ENCODE data around the gene FAM227A. TPM values are rescaled to one million over a fixed set of nuclear protein-coding genes. Genes with fewer than 3 reads are reported as not detected.

The FAM227A gene
- total and polyA plus RNA-seq, 4 donors, result 1.1 to 10.0 (median 6.0) TPM

DNA sequence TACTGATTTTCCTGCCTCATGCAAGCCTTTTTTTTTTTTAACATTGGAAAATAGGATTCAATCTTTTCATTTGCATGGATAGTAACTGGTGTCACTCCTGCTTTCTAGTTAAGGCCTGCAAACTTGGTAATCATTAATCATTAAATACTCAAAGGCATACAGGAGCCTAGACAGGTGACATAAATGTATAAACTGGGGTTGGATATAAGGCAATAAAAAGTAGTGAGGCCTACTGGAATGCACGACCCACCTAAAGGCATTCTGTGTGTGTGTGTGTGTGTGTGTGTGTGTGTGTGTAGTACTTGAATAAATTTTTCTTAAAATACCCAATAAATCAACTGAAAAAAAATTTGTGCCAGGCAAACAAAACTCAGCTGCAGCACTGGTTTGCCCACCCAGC lies 33.5 kb upstream of the FAM227A start:
- Histone ChIP-seq H3K4me1 (ENCODE audit: control insufficient read depth in 5 of 5, insufficient read depth in 5 of 5, low read length in 5 of 5) (peaks cover 0 to 4% (median 0%) of the 10 kb centered on the region in 5 donors), H3K27me3 (ENCODE audit: control insufficient read depth in 3 of 3, insufficient read depth in 3 of 3, low read length in 2 of 3) (no peaks in the 10 kb centered on the region), H3K4me3 (no peak overlapping the region), H3K9me3 (ENCODE audit: control insufficient read depth in 4 of 4, insufficient read depth in 3 of 4, low read length in 3 of 4) (no peaks in the 10 kb centered on the region), H3K27ac (ENCODE audit: low read depth in 1 of 2, low read length in 1 of 2) (no peak overlapping the region), H3K9ac (ENCODE audit: insufficient read depth in 1 of 2, low read length in 2 of 2) (no peak overlapping the region), H3K36me3 (ENCODE audit: control insufficient read depth in 4 of 4, insufficient read depth in 4 of 4, low read length in 4 of 4) (peaks cover 11 to 44% (median 29%) of the 10 kb centered on the region in 4 donors)
- ATAC-seq (ENCODE audit: insufficient read depth, low FRiP score), result no peak
- TF ChIP-seq, protein P1, sequence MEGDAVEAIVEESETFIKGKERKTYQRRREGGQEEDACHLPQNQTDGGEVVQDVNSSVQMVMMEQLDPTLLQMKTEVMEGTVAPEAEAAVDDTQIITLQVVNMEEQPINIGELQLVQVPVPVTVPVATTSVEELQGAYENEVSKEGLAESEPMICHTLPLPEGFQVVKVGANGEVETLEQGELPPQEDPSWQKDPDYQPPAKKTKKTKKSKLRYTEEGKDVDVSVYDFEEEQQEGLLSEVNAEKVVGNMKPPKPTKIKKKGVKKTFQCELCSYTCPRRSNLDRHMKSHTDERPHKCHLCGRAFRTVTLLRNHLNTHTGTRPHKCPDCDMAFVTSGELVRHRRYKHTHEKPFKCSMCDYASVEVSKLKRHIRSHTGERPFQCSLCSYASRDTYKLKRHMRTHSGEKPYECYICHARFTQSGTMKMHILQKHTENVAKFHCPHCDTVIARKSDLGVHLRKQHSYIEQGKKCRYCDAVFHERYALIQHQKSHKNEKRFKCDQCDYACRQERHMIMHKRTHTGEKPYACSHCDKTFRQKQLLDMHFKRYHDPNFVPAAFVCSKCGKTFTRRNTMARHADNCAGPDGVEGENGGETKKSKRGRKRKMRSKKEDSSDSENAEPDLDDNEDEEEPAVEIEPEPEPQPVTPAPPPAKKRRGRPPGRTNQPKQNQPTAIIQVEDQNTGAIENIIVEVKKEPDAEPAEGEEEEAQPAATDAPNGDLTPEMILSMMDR (IDR thresholded peaks at IDR 0.05; ENCODE audit: control extremely low read depth, extremely low read depth), result no peak
- 65 to 96% methylated on average over 1 of the region's 1 CpG for WGBS, 2 donors
- DNase-seq, result no peak

DNA sequence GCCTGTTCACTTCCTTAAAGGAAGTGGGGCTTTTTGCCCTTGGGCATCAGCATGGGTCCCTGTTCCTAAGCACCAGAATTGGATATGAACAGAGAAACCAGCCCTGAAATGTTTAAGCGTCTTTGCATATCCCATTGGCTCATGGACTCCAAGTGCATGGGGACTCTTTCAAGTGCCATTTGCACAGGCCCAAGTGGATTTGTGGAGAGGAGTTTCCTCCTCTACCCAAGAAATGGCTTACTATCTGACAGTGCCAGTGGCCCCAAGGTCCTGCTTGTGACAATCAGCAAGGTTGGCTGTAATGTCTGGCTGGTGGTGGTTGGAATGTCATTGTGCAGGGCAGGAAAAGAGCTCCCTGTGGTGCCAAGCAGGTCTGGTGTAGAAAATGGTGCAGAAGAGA lies 29.6 kb upstream of the FAM227A start:
- H3K4me1 ChIP-seq (ENCODE audit: control insufficient read depth in 5 of 5, insufficient read depth in 5 of 5, low read length in 5 of 5), result peaks cover 0 to 7% (median 4%) of the 10 kb centered on the region in 5 donors
- H3K27ac ChIP-seq (ENCODE audit: low read depth in 1 of 2, low read length in 1 of 2), result no peak overlapping the region
- no peak overlapping the region for H3K4me3 ChIP-seq
- H3K9ac ChIP-seq (ENCODE audit: insufficient read depth in 1 of 2, low read length in 2 of 2), result no peak overlapping the region
- H3K27me3 ChIP-seq (ENCODE audit: control insufficient read depth in 3 of 3, insufficient read depth in 3 of 3, low read length in 2 of 3), result no peaks in the 10 kb centered on the region
- ATAC-seq (ENCODE audit: insufficient read depth, low FRiP score) (no peak), DNase-seq (no peak)
- H3K36me3 ChIP-seq (ENCODE audit: control insufficient read depth in 4 of 4, insufficient read depth in 4 of 4, low read length in 4 of 4), result peaks cover 22 to 44% (median 36%) of the 10 kb centered on the region in 4 donors
- 86 to 96% methylated on average over 1 of the region's 1 CpG for WGBS, 2 donors
- TF ChIP-seq, protein P1 (IDR thresholded peaks at IDR 0.05; ENCODE audit: control extremely low read depth, extremely low read depth), result no peak
- no peaks in the 10 kb centered on the region for H3K9me3 ChIP-seq (ENCODE audit: control insufficient read depth in 4 of 4, insufficient read depth in 3 of 4, low read length in 3 of 4)

DNA sequence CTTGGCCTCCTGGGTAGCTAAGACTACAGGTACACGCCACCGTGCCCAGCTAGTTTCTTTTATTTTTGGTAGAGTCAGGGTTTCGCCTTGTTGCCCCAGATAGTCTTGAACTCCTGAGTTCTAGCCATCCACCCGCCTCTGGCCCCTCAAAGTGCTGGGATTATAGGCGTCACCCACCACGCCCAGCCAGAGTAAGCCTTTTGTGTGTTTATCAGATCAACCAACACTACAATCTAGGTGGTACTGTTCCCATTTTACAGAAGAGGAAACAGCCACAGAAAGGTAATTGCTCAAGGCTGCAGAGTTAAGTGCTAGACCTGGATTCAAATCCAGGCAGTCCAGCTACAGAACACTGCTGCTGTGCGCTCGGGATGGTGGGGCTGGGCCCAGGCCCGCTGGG lies 28.7 kb upstream of the FAM227A start:
- no peak overlapping the region for H3K27ac ChIP-seq (ENCODE audit: low read depth in 1 of 2, low read length in 1 of 2)
- peaks cover 0 to 7% (median 4%) of the 10 kb centered on the region in 5 donors for H3K4me1 ChIP-seq (ENCODE audit: control insufficient read depth in 5 of 5, insufficient read depth in 5 of 5, low read length in 5 of 5)
- ATAC-seq (ENCODE audit: insufficient read depth, low FRiP score), result no peak
- TF ChIP-seq, protein P1 (IDR thresholded peaks at IDR 0.05; ENCODE audit: control extremely low read depth, extremely low read depth), result no peak
- peaks cover 22 to 44% (median 36%) of the 10 kb centered on the region in 4 donors for H3K36me3 ChIP-seq (ENCODE audit: control insufficient read depth in 4 of 4, insufficient read depth in 4 of 4, low read length in 4 of 4)
- 95 to 97% methylated on average over 9 of the region's 9 CpGs for WGBS, 2 donors
- H3K9ac ChIP-seq (ENCODE audit: insufficient read depth in 1 of 2, low read length in 2 of 2), result no peak overlapping the region
- H3K9me3 ChIP-seq (ENCODE audit: control insufficient read depth in 4 of 4, insufficient read depth in 3 of 4, low read length in 3 of 4), result no peaks in the 10 kb centered on the region
- H3K27me3 ChIP-seq (ENCODE audit: control insufficient read depth in 3 of 3, insufficient read depth in 3 of 3, low read length in 2 of 3), result no peaks in the 10 kb centered on the region
- no peak for DNase-seq
- no peak overlapping the region for H3K4me3 ChIP-seq

All from lung (tissue), 12 donors.